LNCaP clone FGC (cell line): ENCODE data around the gene NMT1.

Source experiments
- DNase-seq: peaks from one replicate; pipeline ENCODE4 v3.0.0-alpha.2; 2011; ENCODE audit warnings: low read depth
- H3K4me3 ChIP-seq: 2 replicates; pipeline ENCODE4 v1.5.1; 2011; ENCODE audit warnings: mild to moderate bottlenecking, low read depth, low read length, control low read depth
- CTCF ChIP-seq: IDR thresholded peaks from 2 replicates; pipeline ENCODE4 v1.5.1; 2012; ENCODE audit warnings: mild to moderate bottlenecking; ENCODE audit not compliant: control insufficient read depth, insufficient read depth; ENCODE audit errors: extremely low read depth

Gene NMT1

DNA sequence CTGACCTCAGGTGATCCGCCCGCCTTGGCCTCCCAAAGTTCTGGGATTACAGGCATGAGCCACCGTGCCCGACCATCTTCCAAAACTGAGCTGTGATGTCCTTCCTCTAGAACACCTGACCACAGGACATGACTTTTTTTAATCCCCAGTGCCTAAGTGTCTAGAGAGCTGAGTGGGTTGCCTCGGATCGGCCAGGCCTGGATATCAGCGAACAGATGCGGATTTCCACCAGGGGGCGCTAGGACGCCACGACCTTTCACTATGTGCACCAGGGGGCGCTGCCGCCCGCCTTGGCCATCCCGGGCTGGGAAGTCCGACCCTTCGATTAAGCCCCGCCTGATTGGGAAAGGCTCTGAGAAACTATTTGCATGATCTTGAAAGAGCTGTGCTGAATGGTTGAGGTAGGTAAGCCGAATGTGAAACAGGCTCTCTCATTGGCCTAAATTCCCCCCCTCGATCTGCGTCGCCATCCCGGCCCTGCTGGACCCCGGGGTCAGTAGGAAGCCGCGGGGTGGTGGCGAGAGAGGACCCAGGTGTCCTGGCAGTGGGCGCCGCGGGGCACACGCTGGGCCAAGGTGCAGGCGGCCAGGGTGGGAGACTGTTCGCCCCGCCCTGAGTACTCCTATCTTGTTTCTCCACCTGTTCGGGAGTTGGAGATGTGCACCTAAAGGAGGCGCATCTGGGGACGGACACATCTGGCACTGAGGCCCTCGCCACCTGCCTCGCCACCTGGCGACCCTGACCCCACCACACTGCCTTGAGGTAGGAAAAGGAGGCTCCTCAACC, 74.3 kb downstream of the NMT1 start, which contains the start of gene ACBD4:
Gene ACBD4 (plus strand): TSS at position 496 of the 786 bp plus-strand sequence. CDS start 458 bp downstream, outside the sequence.
- peak; percentile 100 for TF ChIP-seq CTCF
- DNase-seq, result peak; percentile 95
- peak within 1 kb of the TSS; percentile 90 for H3K4me3 ChIP-seq

DNA sequence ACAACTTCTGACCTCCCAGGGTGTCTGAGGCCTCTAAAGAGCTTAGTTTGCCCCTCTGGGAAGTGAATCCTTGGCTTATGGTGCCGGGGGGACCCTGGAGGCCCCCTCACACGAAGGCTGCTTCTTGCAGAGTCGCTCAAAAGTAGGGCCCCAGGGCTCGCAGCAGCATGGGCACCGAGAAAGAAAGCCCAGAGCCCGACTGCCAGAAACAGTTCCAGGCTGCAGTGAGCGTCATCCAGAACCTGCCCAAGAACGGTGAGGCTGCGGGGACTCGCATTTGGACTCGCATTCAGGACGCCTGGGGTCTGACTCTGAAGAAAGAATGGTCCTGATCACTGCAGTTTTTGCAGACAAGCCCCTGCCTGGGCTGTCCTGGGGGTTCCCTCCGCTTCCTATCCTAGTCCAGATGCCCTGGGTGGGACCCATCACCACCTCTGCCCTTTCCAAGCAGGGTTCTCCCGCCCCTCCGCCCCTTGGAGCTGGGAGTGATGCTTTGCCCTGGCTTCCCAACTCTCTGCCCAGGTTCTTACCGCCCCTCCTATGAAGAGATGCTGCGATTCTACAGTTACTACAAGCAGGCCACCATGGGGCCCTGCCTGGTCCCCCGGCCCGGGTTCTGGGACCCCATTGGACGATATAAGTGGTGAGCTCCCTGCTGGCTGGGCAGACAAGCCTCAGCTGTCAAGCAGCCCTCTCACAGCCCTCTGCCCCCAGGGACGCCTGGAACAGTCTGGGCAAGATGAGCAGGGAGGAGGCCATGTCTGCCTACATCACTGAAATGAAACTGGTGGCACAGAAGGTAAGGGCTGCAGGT, 75.1 kb downstream of the NMT1 start:
- no peak for DNase-seq
- no peak for TF ChIP-seq CTCF
- H3K4me3 ChIP-seq, result peak overlapping the region; percentile 90

DNA sequence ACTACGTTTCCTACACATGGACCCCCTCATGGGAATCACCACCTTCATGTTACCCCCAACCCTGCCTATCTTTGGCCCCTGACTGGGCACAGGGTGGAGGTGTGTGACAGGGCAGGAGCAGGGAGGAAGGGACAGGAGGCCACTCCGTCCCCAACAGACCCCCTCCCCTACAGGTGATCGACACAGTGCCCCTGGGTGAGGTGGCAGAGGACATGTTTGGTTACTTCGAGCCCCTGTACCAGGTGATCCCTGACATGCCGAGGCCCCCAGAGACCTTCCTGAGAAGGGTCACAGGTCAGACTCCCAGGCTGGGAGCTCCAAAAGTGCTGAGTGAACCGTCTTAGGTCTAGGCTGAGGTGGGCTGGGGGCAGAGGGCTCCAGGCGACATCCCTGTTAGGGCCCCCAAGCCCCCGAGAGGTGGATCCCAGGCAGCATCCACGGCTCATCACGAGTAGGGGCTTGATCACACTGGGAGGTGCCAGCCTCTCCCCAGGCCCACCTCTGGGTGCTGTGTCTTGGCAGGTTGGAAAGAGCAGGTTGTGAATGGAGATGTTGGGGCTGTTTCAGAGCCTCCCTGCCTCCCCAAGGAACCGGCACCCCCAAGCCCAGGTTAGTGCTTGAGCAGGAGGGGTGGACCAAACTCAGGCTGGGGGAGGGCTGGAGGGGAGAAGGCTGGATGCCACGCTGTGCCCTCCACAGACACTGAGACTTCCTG, 75.9 kb downstream of the NMT1 start:
- H3K4me3 ChIP-seq, result no peak overlapping the region
- no peak for TF ChIP-seq CTCF
- DNase-seq, result no peak

DNA sequence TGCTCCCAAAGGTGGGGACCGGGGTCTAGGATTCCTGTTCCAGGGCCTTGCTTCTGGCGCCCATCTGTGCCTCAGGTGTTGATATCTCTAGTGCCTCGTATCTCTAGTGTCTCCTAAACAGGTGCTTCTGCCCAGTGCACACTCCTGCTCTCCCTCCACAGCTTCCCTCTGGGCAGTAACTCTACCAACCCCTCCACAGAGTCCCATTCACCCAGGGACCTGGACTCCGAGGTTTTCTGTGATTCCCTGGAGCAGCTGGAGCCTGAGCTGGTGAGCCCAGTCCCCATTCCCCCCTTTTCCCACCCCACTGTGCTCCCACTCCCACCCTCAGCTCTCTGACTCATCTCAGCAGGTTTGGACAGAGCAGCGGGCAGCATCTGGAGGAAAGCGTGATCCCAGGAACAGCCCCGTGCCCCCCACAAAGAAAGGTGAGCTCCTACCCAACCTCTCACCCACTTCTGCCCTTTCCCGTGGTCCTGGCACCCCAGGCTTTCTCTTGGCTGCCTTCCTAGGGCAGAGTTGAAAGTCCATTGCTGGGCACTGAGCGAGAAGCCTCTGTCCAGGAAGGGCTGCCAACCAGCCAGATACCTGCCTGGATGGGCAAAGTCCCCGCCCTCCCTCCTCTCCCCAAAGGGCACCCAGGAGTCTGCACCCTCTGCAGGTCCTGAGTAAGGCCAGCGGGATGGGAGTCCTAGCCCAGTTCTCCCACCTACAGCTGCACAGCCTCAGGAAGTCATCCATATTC, 76.6 kb downstream of the NMT1 start:
- TF ChIP-seq CTCF, result no peak
- DNase-seq, result no peak

GRCh38 chr17:45138911-45139532, 77.9 kb downstream of the NMT1 start:
- TF ChIP-seq CTCF, result no peak
- no peak for DNase-seq
- no peak overlapping the region for H3K4me3 ChIP-seq

More for the DNA sequence above, 76.6 kb downstream of the NMT1 start:
- no peak overlapping the region for H3K4me3 ChIP-seq

- no peak for TF ChIP-seq CTCF
- H3K4me3 ChIP-seq, result no peak overlapping the region
- no peak for DNase-seq
Observed at GRCh38 chr17:45139533-45139920, 78.4 kb downstream of the NMT1 start.
